Measurements from ENCODE around the gene LPCAT3.

LPCAT3 gene

DNA sequence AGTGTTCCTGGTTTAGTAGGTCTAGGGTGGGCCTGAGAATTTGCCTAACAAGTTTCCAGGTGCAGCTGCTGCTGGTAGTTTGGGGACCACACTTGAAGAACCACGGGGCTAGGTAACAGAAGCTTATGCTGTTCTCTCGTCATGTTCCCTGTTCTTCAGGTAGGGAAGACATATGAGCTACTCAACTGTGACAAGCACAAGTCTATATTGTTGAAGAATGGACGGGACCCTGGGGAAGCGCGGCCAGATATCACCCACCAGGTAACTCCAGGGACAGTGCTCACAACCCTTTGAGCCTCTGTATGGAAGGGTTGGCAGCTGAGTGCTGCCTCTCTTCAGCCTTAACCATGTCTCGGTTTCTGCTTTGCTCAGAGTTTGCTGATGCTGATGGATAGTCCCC is 44.1 kb downstream of the LPCAT3 start:
- ChIA-PET POLR2A (no interaction called here), CTCF (interaction anchor here (1.1 to 1.9 kb wide), 4 partner anchors 28 to 119 kb away, joined by 3 to 9 read pairs (median 6); partner anchors contain the start of gene LPCAT3)
- Histone ChIP-seq H3K4me3 (ENCODE audit: low read depth, low read length) (no peak overlapping the region), H3K9me3 (ENCODE audit: control insufficient read depth, insufficient read depth, low read depth, low read length) (no peaks in the 10 kb centered on the region), H3K36me3 (ENCODE audit: control insufficient read depth in 2 of 2, insufficient read depth in 1 of 2, low read length in 2 of 2) (peaks cover 13 to 67% of the 10 kb centered on the region in 2 experiments), H3K4me1 (ENCODE audit: control insufficient read depth, insufficient read depth, low read length) (0 out of 2 replicates have a peak, but pooled peaks cover 4% of the 10 kb centered on the region), H3K27ac (ENCODE audit: extremely low read depth, low read depth, low read length) (no peak overlapping the region)
- TF ChIP-seq MYNN (tag by site-specific recombination; IDR thresholded peaks at IDR 0.05; ENCODE audit: borderline replicate concordance) (no peak), YY2 (tag by site-specific recombination; IDR thresholded peaks at IDR 0.05) (no peak), ZNF184 (tag by site-specific recombination; IDR thresholded peaks at IDR 0.05) (no peak), ZNF140 (tag by site-specific recombination; IDR thresholded peaks at IDR 0.05) (no peak), ZNF266 (tag by site-specific recombination; IDR thresholded peaks at IDR 0.05; ENCODE audit: low read depth) (no peak), ZNF335 (tag by site-specific recombination; conservative IDR thresholded peaks at IDR 0.05) (no peak), ZNF10 (tag by site-specific recombination; IDR thresholded peaks at IDR 0.05) (no peak), ZFP41 (tag by site-specific recombination; IDR thresholded peaks at IDR 0.05; ENCODE audit: borderline replicate concordance) (no peak), IKZF3 (tag by site-specific recombination; IDR thresholded peaks at IDR 0.05) (no peak), ZBTB48 (tag by site-specific recombination; IDR thresholded peaks at IDR 0.05) (no peak), ZBTB20 (tag by site-specific recombination; IDR thresholded peaks at IDR 0.05) (no peak), ZNF777 (tag by site-specific recombination; IDR thresholded peaks at IDR 0.05; ENCODE audit: borderline replicate concordance) (no peak), ZNF560 (tag by site-specific recombination; IDR thresholded peaks at IDR 0.05; ENCODE audit: borderline replicate concordance) (no peak), ZNF48 (tag by site-specific recombination; IDR thresholded peaks at IDR 0.05) (no peak), ZNF221 (tag by site-specific recombination; IDR thresholded peaks at IDR 0.05; ENCODE audit: borderline replicate concordance) (no peak)
- TF ChIP-seq, protein P1, sequence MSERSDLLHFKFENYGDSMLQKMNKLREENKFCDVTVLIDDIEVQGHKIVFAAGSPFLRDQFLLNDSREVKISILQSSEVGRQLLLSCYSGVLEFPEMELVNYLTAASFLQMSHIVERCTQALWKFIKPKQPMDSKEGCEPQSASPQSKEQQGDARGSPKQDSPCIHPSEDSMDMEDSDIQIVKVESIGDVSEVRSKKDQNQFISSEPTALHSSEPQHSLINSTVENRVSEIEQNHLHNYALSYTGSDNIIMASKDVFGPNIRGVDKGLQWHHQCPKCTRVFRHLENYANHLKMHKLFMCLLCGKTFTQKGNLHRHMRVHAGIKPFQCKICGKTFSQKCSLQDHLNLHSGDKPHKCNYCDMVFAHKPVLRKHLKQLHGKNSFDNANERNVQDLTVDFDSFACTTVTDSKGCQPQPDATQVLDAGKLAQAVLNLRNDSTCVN (tag by site-specific recombination; optimal IDR thresholded peaks at IDR 0.05) = no peak
- TF ChIP-seq, protein P2, sequence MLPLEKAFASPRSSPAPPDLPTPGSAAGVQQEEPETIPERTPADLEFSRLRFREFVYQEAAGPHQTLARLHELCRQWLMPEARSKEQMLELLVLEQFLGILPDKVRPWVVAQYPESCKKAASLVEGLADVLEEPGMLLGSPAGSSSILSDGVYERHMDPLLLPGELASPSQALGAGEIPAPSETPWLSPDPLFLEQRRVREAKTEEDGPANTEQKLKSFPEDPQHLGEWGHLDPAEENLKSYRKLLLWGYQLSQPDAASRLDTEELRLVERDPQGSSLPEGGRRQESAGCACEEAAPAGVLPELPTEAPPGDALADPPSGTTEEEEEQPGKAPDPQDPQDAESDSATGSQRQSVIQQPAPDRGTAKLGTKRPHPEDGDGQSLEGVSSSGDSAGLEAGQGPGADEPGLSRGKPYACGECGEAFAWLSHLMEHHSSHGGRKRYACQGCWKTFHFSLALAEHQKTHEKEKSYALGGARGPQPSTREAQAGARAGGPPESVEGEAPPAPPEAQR (tag by site-specific recombination; IDR thresholded peaks at IDR 0.05) = no peak
- TF ChIP-seq, protein P3, sequence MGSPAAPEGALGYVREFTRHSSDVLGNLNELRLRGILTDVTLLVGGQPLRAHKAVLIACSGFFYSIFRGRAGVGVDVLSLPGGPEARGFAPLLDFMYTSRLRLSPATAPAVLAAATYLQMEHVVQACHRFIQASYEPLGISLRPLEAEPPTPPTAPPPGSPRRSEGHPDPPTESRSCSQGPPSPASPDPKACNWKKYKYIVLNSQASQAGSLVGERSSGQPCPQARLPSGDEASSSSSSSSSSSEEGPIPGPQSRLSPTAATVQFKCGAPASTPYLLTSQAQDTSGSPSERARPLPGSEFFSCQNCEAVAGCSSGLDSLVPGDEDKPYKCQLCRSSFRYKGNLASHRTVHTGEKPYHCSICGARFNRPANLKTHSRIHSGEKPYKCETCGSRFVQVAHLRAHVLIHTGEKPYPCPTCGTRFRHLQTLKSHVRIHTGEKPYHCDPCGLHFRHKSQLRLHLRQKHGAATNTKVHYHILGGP (tag by site-specific recombination; IDR thresholded peaks at IDR 0.05) = no peak
- TF ChIP-seq, protein P4, sequence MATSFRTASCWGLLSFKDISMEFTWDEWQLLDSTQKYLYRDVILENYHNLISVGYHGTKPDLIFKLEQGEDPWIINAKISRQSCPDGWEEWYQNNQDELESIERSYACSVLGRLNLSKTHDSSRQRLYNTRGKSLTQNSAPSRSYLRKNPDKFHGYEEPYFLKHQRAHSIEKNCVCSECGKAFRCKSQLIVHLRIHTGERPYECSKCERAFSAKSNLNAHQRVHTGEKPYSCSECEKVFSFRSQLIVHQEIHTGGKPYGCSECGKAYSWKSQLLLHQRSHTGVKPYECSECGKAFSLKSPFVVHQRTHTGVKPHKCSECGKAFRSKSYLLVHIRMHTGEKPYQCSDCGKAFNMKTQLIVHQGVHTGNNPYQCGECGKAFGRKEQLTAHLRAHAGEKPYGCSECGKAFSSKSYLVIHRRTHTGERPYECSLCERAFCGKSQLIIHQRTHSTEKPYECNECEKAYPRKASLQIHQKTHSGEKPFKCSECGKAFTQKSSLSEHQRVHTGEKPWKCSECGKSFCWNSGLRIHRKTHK (tag by site-specific recombination; IDR thresholded peaks at IDR 0.05) = no peak

DNA sequence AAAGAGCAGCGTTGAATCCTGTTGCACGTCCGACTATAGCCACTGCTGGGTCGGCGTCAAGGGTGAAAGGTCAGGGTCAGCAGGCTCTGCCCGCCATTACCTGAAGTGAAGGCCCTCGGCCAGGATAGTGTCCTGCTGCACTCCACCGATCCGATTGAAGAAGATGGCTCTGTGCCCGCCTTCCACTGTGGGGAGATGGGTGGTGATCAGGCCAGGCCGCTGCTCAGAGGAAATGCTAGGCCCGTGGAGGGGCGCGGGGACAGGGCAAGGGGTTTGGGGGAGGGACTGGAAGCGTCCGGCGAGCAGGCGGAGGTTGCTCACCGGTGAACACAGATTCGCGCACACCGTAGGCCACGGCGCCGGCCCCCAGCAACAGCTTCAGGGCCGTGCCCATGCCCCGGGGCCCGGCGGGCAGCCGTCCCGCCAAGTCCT is 48.2 kb downstream of the LPCAT3 start:
- ChIA-PET POLR2A (no interaction called here), CTCF (interaction anchor here (2.7 kb wide), 1 partner anchor 25 kb away, joined by 41 read pairs; the partner anchor contains the start of genes C12orf57 and RNU7-1)
- Histone ChIP-seq H3K4me1 (ENCODE audit: control insufficient read depth, insufficient read depth, low read length) (0 out of 2 replicates have a peak, but pooled peaks cover 4% of the 10 kb centered on the region), H3K9me3 (ENCODE audit: control insufficient read depth, insufficient read depth, low read depth, low read length) (no peaks in the 10 kb centered on the region), H3K36me3 (ENCODE audit: control insufficient read depth in 2 of 2, insufficient read depth in 1 of 2, low read length in 2 of 2) (peaks cover 14 to 67% of the 10 kb centered on the region in 2 experiments), H3K27ac (ENCODE audit: extremely low read depth, low read depth, low read length) (peak overlapping the region; percentile 70), H3K4me3 (ENCODE audit: low read depth, low read length) (peak overlapping the region; percentile 67)
- TF ChIP-seq HOXD13 (CRISPR knock-in tag; IDR thresholded peaks at IDR 0.05; ENCODE audit: borderline replicate concordance) = peak; percentile 57; the same call in 1 of the 2 replicates
- TF ChIP-seq SCRT2 (tag by site-specific recombination; IDR thresholded peaks at IDR 0.05) = peak; percentile 67
- TF ChIP-seq ZNF169 (tag by site-specific recombination; IDR thresholded peaks at IDR 0.05) = no peak
- TF ChIP-seq KLF7 (tag by site-specific recombination; IDR thresholded peaks at IDR 0.05; ENCODE audit: borderline replicate concordance) = 0 out of 2 replicates have a peak, but pooled peaks have one; percentile 5
- TF ChIP-seq, protein P5, sequence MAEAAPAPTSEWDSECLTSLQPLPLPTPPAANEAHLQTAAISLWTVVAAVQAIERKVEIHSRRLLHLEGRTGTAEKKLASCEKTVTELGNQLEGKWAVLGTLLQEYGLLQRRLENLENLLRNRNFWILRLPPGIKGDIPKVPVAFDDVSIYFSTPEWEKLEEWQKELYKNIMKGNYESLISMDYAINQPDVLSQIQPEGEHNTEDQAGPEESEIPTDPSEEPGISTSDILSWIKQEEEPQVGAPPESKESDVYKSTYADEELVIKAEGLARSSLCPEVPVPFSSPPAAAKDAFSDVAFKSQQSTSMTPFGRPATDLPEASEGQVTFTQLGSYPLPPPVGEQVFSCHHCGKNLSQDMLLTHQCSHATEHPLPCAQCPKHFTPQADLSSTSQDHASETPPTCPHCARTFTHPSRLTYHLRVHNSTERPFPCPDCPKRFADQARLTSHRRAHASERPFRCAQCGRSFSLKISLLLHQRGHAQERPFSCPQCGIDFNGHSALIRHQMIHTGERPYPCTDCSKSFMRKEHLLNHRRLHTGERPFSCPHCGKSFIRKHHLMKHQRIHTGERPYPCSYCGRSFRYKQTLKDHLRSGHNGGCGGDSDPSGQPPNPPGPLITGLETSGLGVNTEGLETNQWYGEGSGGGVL (tag by site-specific recombination; IDR thresholded peaks at IDR 0.05) = 0 out of 2 replicates have a peak, but pooled peaks have one; percentile 24

Data from HEK293 (cell line).